Measurements from ENCODE around the gene KCNH1.

- TF ChIP-seq ZNF366 (tag by site-specific recombination; conservative IDR thresholded peaks at IDR 0.05) (no peak), CTCF (tag by site-specific recombination; IDR thresholded peaks at IDR 0.05) (no peak), ZFP3 (tag by site-specific recombination; IDR thresholded peaks at IDR 0.05; ENCODE audit: low read depth) (no peak), ELK4 (IDR thresholded peaks at IDR 0.05; ENCODE audit: borderline replicate concordance, low read depth, low read length) (no peak), ZNF558 (tag by site-specific recombination; IDR thresholded peaks at IDR 0.05) (no peak), ZNF555 (tag by site-specific recombination; conservative IDR thresholded peaks at IDR 0.05) (no peak), ZEB2 (tag by site-specific recombination; IDR thresholded peaks at IDR 0.05) (no peak), SETDB1 (IDR thresholded peaks at IDR 0.05; ENCODE audit: insufficient read length, low read length) (no peak), ZSCAN23 (tag by site-specific recombination; IDR thresholded peaks at IDR 0.05) (no peak), ZBTB8A (tag by site-specific recombination; IDR thresholded peaks at IDR 0.05) (no peak), ZNF175 (tag by site-specific recombination; IDR thresholded peaks at IDR 0.05) (no peak)
- TF ChIP-seq, protein P1, sequence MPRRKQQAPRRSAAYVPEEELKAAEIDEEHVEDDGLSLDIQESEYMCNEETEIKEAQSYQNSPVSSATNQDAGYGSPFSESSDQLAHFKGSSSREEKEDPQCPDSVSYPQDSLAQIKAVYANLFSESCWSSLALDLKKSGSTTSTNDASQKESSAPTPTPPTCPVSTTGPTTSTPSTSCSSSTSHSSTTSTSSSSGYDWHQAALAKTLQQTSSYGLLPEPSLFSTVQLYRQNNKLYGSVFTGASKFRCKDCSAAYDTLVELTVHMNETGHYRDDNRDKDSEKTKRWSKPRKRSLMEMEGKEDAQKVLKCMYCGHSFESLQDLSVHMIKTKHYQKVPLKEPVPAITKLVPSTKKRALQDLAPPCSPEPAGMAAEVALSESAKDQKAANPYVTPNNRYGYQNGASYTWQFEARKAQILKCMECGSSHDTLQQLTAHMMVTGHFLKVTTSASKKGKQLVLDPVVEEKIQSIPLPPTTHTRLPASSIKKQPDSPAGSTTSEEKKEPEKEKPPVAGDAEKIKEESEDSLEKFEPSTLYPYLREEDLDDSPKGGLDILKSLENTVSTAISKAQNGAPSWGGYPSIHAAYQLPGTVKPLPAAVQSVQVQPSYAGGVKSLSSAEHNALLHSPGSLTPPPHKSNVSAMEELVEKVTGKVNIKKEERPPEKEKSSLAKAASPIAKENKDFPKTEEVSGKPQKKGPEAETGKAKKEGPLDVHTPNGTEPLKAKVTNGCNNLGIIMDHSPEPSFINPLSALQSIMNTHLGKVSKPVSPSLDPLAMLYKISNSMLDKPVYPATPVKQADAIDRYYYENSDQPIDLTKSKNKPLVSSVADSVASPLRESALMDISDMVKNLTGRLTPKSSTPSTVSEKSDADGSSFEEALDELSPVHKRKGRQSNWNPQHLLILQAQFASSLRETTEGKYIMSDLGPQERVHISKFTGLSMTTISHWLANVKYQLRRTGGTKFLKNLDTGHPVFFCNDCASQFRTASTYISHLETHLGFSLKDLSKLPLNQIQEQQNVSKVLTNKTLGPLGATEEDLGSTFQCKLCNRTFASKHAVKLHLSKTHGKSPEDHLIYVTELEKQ (tag by site-specific recombination; IDR thresholded peaks at IDR 0.05; ENCODE audit: borderline replicate concordance), result no peak
Measured at GRCh38 chr1:210855440-210855839, 278.5 kb downstream of the KCNH1 start.

Measured in HEK293 (cell line).